Uterus (tissue), 2 donors: ENCODE data around the gene DTX2.
"Not testable (repeated sequence)": the region's sequence is repeated elsewhere in the genome, so short reads cannot be mapped to it uniquely, and the experiment has no call there.

Experiments
- CTCF ChIP-seq, 4 experiments: fragments of 200-600 bp in 2 of 4; fragments of 450-650 bp in 2 of 4; sonication (generic) in 2 of 4; IDR thresholded peaks; one replicate each; pipeline ENCODE4 v1.5.1; 2016 to 2019; ENCODE audit warnings: antibody characterized with exemption in 4 of 4, mild to moderate bottlenecking in 2 of 4, moderate library complexity in 1 of 4
- POLR2A ChIP-seq, 2 donors: fragments of 450-650 bp; IDR thresholded peaks; one replicate each; pipeline ENCODE4 v1.6.1; 2016; ENCODE audit warnings: antibody characterized with exemption in 2 of 2, mild to moderate bottlenecking in 1 of 2, moderate library complexity in 1 of 2

- TF ChIP-seq CTCF, POLR2A (IDR thresholded peaks at IDR 0.05): not testable (repeated sequence)
Observed at GRCh38 chr7:76549855-76550248, 88.3 kb downstream of the DTX2 start.
